Kidney tubule cell (primary cell): ENCODE results near the gene GPER1.
"Not testable (repeated sequence)": the region's sequence is repeated elsewhere in the genome, so short reads cannot be mapped to it uniquely, and the experiment has no call there.

Source experiments
- DNase-seq: peaks from one replicate; pipeline ENCODE4 v3.0.0-alpha.2; 2018; ENCODE audit warnings: low spot score

Gene GPER1

DNA sequence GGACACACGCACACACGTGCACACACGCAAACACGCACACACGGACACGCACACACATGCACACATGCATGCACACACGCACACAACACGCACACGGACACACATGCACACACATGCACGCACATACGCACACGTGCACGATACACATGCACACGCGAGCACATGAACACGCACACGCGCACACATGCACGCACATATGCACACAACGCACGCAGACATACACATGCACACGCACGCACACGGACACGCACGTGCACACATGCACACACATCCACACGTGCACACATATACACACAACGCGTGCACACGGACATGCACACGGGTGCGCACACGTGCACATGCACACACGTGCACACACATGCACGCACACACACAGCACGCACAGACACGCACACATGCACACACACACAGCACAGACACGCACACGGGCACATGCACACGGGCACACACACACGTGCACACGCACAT lies 17.3 kb upstream of the GPER1 start:
- DNase-seq, result no peak

DNA sequence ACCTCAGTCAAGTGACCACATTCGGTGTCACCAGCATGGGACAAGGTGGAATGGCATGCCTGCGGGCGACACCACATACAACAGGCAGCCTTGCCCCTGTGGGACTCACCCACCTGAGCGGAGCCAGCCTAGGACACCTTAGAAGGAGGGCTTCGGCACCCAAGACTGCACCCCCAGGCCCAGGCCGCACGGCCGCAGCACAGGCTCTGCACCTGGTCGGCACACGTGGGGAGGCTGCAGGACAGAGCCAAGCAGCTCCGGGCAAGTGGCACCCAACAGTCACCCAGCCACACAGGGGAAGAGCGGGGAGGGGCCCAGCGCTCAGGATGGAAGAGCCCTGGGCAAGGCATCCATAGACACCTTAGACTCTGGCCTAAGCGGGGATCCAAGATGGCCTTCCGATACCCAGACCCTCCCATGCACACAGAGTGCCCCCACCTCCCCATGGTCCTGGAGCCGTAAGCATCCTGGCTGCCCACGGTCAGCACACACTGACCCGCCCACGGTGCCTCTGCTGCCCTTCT lies 16.1 kb upstream of the GPER1 start:
- DNase-seq, result no peak

DNA sequence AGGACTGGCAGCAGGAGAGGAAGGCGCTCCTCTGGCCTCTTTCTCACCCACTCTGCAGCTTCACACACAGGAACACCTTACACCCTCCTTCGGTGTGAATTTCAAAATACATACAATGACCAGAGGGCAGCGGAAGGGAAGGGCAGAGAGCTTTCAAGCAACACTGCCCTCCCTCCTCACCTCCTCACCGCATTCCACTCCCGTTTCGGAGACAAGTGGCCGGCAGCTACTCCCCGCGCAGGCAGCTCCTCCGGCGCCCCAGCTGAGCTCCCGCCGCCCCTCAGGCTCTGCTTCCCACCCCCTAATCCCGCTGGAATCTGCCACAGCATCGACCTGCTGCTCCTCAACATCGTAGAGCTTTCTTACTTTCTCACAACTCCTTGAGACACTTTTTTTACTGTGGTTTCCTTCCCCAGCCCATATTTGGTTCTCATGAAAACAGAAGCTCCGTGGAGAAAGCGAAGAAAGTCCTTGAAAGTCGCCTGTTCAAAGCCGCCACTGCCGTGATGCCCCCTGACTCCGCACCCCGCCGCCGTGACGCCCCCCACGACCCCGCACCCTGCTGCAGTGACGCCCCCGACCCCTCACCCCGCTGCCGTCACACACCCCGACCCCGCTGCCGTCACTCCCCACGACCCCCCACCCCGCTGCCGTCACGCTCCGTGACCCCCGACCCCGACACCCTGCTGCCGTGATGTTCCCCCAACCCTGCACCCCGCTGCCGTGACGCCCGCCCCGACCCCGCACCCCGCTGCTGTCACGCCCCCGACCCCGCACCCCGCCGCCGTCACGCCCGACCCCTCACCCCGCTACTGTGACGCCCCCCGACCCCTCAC lies 14.6 kb upstream of the GPER1 start:
- peak; percentile 34 for DNase-seq

DNA sequence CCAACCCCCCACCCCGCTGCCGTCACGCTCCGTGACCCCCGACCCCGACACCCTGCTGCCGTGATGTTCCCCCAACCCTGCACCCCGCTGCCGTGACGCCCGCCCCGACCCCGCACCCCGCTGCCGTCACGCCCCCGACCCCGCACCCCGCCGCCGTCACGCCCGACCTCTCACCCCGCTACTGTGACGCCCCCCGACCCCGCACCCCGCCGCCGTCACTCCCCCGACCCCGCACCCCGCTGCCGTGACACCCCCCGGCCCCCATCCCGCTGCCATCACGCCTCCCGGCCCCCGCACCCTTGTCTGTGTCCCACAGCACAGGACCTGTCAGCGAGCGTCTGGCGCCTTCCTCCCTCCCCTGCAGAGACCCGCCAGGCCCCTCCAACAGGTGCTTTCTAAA lies 13.9 kb upstream of the GPER1 start:
- not testable (repeated sequence) for DNase-seq

DNA sequence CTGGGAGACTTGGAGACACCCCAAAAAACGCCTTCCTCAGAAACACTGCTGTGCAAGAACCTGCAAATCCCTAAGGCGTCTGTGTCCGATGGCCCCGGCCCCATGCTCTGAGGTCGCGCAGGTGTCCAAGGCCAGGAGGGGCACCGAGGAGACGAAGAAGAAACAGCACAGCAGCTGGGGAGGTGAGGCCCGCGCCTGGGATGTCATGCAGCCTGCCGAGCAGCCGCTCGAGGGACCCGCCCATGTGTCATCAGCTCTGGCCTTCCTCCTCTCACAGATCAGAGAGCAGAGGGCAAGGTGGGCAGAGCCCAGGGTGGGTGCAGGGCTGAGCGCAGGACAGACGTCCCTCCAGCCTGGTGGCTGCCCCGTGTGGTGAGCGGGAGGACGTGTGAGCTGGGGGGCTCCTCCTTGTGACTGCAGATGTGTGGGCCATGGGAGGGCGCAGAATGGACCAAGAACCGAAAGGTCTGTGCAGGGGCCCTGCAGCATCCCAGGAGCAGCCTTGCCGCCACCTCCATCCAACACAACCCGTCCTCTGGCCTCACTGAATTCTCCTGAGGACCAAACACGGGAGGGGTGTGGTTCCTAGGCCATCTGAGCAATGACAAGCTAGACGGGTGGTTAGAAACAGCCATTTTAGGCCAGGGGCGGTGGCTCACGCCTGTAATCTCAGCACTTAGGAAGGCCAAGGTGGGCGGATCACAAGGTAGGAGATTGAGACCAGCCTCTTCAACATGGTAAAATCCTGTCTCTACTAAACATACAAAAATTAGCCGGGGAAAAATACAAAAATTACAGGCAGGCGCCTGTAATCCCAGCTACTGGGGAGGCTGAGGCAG lies 13.1 kb upstream of the GPER1 start:
- DNase-seq, result no peak

DNA sequence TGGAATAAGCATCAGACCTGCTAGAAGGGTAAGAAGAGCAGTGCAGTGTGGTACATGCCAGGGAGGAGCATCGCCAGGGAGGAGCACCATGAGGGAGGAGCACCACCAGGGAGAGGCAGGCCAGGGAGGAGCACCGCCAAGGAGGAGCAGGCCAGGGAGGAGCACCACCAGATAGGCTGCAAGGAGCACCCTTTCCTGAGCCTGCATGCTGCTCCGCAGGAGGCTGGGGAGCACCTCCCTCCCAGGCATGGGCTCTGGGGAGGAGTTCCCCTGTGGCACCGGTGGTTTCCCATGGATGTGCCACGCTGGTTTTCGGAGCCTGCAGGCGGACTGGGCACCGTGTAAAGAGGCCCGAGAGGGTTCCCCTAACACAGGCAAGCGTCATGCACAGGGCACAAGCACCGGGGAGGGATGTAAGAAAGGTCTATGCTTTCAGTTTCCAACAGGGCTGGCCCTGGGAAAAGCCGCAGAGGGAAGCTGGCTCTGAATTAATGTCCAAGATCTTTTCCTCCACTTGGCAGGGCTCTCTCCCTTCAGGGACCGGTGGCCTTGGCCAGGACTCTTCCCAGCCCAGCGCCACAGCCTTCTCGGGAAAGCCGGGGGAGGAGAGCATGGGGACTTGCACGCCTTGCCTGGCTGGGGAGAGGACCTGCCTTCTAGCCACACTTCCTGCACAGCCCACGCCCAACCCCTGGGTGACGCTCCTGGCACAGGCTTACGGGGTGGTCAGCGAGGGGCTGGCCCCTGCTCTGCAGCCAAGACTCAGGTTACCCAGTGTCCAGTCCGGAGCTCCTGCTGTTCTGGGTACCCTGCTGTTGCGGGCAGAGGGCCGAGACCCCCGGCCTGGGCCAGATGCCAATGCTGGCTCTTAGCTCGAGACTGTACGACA lies 11.5 kb upstream of the GPER1 start:
- DNase-seq, result no peak

DNA sequence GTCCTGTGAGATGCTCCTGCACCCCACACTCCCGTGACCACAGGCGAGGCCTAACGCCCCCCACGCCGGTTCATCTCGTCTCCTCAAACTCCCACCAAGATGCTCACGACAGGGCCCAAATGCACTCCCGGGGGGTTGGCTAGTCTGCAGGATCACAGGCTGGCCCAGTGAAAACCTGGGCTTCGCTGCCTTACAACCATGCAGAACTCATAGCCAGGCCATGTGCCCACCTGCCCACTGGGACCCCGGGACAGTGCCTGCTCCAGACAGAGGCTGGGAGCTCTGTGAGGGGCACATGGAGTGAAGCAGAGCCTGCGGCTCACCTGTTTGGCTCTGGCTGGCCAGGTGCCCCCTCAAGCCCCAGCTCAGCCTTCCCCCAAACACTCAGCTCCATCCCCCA lies 9.4 kb upstream of the GPER1 start:
- DNase-seq, result no peak

DNA sequence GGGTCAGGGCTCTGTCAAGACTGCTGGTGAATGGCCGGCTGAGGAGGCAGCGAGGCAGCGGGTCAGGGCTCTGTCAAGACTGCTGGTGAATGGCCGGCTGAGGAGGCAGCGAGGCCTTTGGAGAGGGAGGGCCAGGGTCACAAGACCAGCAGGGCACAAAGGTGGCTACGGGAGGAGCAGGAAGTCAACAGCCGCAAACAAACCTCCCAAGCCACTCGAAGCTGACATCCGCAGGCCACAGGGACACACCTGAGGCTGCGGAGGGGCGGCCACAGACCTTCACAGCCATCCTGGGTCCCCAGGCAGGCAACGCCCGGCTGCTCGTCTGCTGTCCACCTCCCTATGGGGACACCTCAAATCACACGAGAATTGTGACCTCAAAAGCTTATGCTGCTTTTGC lies 8.9 kb upstream of the GPER1 start:
- DNase-seq, result no peak

DNA sequence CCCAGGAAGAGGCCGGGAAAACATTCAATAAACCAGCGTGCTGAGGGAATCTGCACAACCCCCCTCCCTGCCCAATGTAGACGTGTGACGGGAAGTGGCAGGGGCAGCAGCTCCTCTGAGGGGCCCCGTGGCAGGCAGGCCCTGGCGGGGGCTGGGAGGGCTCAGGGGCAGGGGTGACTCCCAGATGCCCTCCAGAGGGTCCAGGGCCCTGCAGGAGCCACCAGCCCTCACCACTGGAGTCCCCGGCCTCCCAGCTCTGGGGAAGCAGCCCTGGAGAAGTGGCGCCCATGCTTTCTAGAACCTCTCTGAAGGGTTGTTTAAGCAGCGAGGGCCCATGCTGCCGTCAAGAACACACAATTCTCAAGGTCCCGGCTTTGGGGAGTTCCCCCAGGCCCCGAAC lies 8.4 kb upstream of the GPER1 start:
- DNase-seq, result no peak

DNA sequence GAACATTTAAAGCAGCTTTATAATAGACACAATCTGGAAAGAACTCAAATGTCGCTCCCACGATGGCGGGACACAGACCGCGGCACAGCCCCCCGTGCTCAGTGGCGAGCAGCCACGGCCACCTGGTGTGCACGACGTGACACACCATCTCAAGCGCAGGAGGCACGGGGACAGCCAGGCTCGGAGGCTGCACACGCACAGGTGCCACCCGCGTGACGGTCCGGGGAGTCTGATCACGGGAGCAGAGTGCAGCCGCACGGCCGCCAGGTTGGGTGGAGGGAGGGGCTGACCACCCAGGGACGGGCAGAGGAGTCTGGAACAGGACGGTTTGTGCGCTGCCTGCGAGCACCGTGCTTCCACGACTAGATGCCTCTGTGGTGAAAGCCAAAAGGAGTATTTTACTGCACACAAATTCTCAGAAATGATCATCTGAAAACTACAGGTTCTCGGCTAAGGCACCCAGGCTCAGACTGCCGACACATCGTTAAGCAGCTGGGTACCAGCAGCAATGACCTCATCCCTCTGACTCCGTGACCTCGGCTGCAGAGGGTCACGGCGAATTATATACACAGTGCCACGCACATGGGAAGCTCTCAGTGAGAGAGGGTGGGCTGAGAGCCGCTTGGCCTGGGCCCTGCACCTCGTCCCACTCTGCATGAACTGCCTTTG lies 7.5 kb upstream of the GPER1 start:
- DNase-seq, result no peak

DNA sequence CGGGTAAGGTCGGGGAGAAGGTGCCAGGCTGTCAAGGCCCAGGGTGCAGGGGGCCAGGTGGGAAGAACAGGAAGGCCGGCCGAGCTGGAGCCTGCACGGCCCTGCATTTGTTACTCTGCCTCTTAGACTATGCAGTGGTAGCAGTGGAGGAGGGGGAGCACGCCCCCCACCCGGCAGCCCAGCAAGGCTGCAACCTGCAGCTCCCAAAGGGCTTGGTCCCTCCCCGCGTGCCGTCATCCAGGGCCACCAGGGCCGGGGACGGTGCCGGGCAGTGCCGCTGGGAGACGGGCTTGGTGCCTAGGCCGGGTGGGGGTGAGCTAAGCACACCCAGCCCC lies 7.0 kb upstream of the GPER1 start:
- DNase-seq, result no peak

DNA sequence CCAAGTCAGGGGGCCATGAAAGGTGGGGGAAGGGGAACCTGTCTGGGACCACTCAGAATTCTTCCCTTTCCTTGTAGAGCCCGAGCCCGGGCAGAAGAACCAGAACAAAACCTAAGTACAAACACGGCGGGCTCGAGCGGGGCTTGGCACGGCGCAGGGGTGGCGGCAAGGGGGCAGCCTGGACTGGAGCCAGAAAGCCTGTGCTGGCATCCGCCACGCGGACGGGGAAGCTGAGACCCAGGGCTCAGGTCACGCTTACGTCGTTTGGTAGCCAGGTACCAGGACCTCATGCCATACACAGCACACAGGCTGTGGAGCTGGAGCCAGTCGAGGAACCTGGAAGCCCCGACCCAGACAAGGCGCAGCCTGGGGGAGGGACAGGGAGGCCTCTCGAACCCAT lies 6.6 kb upstream of the GPER1 start:
- DNase-seq, result no peak

DNA sequence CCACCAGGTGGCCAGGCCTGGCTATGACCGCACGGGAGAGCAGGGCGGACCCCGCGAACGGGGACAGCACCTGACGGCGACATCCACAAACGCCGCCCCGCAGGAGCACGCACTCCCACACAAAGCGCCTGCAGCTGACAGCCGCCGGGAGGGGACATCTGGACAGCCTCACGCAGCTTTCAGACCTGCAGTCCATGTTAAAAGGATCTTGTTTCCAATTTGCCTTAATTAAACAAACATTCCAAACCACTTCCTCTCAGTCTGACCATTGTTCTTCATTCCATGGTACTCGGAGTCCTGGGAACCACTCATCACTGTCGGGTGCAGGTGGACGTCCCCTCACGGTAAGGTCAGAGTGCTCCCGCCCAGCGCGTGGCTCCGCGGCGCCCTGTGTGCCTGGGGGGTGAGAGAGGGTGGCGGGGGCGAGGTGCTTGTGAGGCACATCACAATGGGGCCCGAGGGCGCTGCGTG lies 5.9 kb upstream of the GPER1 start:
- no peak for DNase-seq

DNA sequence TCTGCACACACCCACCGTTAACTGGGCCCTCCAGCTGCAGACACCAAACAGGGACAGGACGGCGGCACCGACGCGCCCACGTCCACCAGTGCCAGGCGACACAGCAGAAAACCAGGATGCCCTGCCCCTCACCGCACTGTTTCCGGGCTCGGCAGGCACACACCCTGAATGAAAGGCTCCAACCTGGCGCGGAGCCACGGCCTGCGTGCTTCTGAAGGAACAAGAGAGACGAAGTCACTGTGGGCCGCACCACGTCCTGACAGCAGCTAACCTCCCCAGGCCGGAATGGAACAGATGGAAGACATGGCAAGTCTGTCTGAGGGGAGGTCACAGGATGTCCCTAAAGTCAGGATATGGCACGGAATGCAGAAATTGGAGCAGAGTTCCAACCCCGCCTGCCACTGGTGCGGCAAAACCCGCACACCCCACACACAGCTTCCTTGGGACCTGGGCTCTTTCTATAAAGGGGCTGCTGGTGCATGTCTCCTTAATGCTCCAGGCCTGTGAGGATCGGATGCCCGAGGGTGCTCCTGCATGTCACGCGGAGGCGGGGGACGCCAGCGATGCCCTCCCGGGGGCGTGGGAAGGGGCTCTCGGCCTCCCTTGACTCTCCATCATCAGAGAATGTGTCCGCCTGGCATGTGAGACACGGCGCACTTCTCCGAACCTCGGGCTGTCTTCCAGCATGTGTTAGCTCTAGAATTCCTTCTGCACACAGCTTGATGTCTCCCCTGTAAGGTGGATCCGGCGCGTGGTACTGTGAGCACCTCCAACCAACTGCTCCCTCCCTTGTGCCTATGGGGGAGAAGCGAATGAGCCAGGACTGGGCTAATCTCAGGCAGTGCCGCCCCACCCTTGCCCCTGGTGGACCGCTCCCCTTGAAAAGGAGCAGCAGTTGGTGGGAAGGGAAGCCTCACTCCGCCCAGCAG lies 3.9 kb upstream of the GPER1 start:
- DNase-seq, result no peak

DNA sequence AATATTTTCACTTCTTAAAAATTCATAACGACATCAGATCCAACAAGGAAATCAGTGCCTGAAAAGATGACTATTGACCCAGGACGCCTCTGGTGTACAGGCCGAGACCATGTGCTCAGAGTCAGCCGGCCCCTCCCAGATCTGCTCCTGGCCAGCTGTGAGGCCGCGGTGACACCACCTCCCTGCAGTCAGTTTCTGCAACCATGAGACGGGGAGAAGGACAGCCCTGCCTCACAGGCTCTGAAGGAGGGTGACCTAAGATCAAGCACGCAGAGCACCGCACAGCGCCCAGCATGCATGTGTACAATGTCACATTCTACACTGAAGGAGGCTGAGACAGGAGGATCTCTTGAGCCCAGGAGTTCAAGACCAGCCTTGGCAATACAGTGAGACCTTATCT lies 2.6 kb upstream of the GPER1 start:
- no peak for DNase-seq

DNA sequence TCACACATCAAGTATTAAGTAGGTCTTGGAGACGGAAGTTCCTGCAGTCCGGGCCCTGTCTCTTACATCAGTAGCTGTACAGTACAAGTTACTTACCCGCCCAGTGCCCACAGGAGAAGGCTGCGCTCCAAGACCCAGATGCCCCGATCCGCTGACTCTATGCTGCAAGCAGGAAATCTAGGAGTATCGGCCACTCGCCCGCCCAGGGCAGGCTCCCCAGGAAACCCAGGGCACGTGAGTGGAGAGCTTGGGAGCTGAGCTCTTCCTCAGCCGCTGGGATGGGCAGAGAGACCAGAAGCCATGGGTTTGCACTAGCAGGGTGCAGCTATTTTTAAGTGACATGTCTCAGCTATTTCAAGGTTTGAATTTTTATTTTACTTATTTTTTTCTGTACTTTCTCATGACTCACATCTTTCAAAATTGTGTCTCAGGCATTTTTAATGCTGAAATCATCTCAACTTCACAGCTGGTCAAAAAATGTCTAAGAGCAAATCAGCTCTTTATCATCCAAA lies 1.9 kb upstream of the GPER1 start:
- DNase-seq, result peak; percentile 59

DNA sequence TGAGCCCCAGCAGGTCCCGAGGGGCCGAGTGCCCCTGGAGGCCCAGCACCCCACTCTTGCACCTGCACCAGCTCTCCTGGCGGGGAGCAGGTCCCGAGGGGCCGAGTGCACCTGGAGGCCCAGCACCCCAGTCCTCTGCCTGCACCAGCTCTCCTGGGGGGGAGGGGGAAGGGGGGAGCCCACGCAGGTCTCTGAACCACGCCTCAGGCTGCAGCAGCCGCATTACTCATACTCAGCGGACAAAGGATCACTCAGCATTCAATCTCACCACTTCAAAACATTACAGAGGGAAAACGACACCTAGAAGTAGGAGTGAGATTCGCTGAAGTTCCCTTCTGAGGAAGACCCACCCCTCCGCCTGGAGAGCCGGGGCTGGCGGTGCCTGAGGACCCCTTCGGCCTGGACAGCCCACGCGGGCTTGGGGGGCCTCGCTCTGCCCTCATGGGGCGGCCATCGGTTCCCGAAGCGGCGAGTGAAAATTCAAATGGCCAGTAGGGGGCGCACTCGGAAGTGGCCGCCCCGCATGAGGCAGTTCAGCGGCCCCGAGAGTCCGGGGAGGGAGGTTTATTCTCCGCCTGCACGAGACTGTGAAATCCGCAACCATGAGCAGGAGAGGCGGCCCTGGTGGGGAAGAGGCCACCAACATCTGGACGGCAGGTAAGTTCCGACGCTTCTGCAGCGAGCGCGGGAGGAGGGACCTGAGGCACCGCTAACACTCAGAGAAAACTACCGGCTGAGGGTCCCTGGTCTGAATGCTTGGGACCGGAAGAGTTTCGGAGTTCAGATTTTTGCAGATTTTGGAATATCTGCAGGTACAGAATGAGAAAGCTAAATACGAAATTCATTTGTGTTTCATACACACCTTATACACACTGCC lies 1.1 kb upstream of the GPER1 start:
- DNase-seq, result peak; percentile 71

DNA sequence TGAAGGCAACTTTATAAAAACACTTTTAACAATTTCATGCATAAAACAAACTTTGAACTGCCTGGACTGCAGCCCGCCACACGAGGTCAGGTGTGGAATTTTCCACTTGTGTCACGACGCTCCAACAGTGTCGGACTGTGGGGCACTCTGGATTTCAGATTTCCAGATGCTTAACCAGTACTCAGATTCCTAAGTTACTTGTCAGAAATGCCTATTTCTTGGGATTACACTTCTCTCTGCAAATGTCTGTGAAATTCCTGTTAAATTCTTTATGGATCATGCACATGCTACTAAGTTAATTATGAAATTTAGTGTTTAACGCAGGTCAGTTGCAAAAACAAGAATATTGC lies 473 bp upstream of the GPER1 start:
- no peak for DNase-seq

DNA sequence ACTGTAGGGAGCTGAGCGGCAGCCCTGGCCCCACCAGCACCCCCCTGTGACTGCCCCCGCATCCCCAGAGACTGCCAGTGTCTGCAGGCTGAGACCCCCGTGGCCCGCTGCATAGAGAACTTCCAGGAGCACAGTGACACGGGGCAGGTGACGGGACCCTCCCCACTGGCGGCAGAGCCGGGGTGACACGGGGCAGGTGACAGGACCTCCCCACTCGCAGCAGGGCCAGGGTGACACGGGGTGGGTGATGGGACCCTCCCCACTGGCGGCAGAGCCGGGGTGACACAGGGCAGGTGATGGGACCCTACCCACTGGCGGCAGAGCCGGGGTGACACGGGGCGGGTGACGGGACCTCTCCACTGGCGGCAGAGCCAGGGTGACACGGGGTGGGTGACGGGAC lies 2.3 kb downstream of the GPER1 start:
- DNase-seq, result no peak
